SU-DHL-6 (cell line): Measurements from ENCODE around the gene ZNF662.

Source experiments
- CTCF ChIP-seq: fragments of 200-600 bp; sonication (generic); IDR thresholded peaks from one replicate; pipeline ENCODE4 v1.5.1; 2017; ENCODE audit warnings: antibody characterized with exemption, mild to moderate bottlenecking, low read length, moderate library complexity; ENCODE audit not compliant: insufficient read depth, poor library complexity, severe bottlenecking
- EZH2phosphoT487 ChIP-seq: fragments of 200-600 bp; sonication (generic), shearing (Covaris generic); conservative IDR thresholded peaks from 2 replicates; pipeline ENCODE4 v1.6.1; 2018; ENCODE audit warnings: mild to moderate bottlenecking, antibody characterized with exemption, low read length, moderate library complexity, mixed read lengths

GRCh38 chr3:42934111-42934510 is 28.2 kb downstream of the ZNF662 start:
- TF ChIP-seq CTCF (no peak), EZH2phosphoT487 (no peak)
